Occipital lobe (tissue), 2 donors: ENCODE results near the gene SGMS1. TPM values are rescaled to one million over a fixed set of nuclear protein-coding genes. Genes with fewer than 3 reads are reported as not detected.

Experiments used
- DNase-seq: peaks from one replicate; lab custom pipeline; 2025; lab: John Stamatoyannopoulos, UW
- total RNA-seq: library from RNA; depleted of rRNA; stranded (reverse); fragments of >200 nt; gene quantifications from one replicate; pipeline ENCODE4 v1.2.3, GENCODE V29; 2014

SGMS1 gene
- total RNA-seq, 1 donor from 2014 or later, result 46.5 TPM

- no peak for DNase-seq
Observed at GRCh38 chr10:50345545-50345944, 278.2 kb downstream of the SGMS1 start.

GRCh38 chr10:50343702-50344331, 279.9 kb downstream of the SGMS1 start:
- DNase-seq, result no peak

GRCh38 chr10:50341987-50342386, 281.8 kb downstream of the SGMS1 start:
- DNase-seq, result no peak

- no peak for DNase-seq
Observed at GRCh38 chr10:50336140-50336539, 287.6 kb downstream of the SGMS1 start.

DNA sequence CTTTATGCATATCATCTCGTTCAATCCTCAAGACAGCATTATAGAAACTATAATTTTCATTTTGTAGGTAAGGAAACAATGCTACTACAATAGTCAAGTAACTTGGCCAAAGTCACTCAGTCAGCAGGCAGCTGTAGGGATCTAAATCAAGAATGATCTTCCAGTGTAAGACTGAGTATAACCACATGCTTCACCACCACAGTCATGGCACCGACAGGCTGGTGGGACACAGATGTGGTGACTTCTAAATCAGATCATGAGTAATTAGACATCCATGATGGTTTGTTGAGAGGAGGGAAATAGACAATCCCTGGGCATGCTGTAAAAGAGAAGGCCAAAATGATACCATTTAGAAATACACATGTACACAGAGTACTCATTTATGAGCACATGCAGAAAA, 288.4 kb downstream of the SGMS1 start:
- DNase-seq, result no peak

- no peak for DNase-seq
Observed at GRCh38 chr10:50334273-50334672, 289.5 kb downstream of the SGMS1 start.

DNA sequence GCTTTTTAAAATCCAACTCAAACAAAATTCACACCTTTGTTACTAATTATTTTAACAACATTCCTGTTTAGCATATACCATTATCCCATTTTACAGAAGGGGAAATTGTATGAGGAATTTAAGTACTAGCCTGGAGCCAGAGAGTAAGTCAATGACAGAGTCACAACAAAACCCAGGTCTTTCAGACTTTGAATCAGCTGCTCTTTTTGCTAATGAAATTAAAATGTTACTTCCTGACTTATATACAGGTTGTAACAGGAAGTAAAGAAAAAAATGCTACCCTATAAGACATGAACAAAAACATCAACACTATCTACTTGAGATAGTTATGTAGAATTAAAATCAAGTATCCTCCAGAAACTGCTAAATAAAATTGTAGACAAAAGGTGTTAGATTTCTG, 289.9 kb downstream of the SGMS1 start:
- no peak for DNase-seq

- DNase-seq, result no peak
Observed at GRCh38 chr10:50332108-50332842, 291.5 kb downstream of the SGMS1 start.

GRCh38 chr10:50331486-50331885, 292.3 kb downstream of the SGMS1 start:
- no peak for DNase-seq

- no peak for DNase-seq
Observed at GRCh38 chr10:50326757-50327701, 296.7 kb downstream of the SGMS1 start.

DNA sequence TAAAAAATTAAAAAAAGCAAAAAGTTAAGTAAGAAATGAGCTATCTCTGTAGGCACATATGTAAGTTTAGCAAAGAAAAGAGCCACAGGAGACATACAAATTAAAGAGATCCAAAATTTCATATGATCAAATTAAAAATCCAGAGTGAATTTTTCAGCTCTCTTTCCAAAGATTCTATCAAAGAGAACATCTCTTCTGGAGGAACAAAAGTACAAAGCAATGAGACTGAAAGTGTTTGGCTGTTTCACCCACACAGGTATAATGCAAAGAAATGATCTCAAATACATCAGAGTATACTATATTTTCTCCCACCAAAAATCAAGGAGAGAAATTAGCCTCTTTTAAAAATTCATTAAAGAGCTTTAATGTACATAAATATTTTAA, 297.6 kb downstream of the SGMS1 start:
- no peak for DNase-seq

GRCh38 chr10:50325449-50326171, 298.1 kb downstream of the SGMS1 start:
- DNase-seq, result no peak

- no peak for DNase-seq
Observed at GRCh38 chr10:50324680-50325393, 298.9 kb downstream of the SGMS1 start.

DNA sequence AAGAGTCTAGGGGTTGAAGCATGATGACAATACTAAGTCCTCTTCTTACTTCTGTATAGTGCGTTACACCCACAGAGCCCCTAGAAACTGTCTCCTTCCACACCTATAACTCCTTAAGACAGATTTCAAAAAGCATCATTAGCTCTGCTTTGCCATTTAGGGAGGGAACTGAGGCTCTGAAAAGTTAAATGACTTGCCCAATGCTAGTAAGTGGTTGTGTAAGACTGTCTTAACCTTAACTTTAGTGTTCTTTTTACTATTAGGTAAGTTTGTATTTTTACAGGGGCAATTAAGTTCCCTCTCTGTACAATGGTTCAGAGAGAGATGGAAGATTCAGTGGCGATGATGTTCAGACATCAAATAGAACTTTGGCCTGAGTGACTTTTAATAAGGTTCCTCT, 299.7 kb downstream of the SGMS1 start:
- no peak for DNase-seq

GRCh38 chr10:50322077-50322476, 301.7 kb downstream of the SGMS1 start:
- DNase-seq, result no peak

DNA sequence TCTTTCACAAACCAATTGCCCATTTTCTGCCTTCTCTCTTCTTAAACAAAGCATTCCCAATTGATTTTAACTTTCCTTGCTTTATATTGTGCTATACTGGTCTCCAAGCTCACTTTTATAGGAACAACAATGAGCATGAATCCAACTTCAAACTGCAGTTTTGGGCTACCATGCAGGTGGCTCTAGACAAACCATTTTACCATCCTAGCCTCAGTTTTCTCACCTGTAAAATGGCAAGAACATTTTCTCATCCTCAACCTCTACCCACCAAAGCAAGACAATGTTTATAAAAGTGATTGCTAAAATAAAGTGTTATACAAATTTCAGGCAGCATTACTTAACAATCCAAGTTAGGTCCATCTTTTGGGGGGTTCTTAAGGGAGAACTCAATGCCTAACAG, 305.6 kb downstream of the SGMS1 start:
- no peak for DNase-seq

GRCh38 chr10:50316695-50317648, 306.8 kb downstream of the SGMS1 start:
- DNase-seq, result no peak

DNA sequence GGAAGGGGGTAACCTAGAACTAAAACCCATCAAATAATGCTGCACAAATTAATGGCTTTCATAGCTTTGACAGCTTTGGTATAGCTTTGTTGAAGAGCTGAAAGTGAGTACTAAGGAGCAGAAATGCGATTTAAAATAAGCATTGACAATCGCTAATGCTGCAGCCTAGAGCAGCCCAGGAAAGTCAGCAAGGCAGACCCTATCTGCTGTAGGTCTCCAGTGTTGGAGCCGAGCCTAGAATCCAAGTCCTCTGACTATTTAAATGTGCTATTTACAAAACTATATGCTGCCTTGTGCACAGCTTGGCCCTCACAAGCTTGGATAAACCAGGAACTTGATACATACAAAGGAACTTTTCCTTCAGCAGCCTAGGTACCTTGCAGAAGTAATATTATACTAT, 307.6 kb downstream of the SGMS1 start:
- no peak for DNase-seq

DNA sequence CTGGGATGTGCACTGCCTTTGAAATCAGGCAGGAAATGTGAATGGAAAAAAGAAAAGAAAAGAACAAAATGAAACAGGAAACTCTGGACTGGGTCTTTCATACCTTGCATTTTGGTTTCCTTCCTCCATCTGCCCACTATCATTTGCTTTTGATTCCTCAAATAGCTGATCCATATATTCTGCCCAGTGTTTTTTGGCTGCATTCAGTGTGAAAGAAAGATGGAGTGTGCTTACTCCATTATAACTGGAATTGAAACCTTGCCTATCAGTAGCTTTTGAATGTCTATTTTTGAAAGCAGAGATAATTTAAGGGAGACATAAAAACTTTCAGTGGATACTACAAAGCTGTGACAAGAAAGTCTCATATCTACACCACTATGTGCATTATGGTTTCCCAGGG, 308.3 kb downstream of the SGMS1 start:
- DNase-seq, result no peak
